Left forelimb (tissue), 1 donor: Measurements from ENCODE around the gene CACNA2D2.

Source experiments
- DNase-seq: peaks from one replicate; pipeline ENCODE4 v3.0.0-alpha.2; 2018; ENCODE audit warnings: low spot score

CACNA2D2 gene

DNA sequence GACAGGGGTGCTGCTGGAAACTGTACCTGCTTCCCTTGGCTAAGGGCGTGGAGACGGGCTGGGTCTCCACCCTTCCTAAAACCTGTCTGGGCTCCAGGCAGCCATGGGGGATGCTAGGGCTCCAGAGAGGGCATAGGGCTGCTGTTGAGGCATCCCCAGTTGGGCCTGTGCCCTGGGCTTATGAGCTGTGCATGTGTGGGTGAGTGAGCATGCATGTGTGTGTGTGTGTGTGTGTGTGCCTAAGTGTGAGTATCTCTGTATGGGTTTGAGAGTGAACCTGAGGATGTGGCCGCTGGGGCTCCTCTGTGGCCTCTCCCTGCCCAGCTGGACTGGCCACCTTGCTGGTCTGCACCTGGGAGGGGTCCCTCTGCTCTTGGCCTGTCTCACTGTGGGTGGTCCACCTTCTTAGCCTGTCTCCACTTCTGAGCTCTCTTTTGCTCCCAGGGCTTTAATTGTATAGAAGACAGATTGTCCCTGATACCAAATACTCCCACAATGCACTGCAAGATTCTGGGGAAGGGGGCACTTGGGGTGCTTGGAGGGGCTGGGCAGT, 132.2 kb downstream of the CACNA2D2 start:
- no peak for DNase-seq

DNA sequence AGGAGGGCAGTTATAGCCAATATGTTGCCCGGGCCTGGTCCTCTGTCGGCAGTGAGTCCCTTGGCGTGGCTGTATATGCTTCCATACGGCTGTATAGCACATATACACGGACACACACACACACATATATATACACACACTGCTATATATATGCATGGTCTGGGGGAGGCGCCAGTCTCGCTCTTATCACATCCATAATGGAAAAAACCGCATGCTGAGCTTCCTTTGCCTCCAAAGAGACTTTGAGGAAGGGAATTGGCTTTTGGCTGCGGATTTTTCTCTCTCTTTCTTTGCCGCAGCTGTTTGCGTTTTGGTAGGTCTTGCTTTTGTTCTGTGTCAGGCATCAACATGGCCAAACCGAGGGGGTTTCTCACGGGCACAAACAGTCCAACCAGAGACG, 132.8 kb downstream of the CACNA2D2 start:
- DNase-seq = no peak

DNA sequence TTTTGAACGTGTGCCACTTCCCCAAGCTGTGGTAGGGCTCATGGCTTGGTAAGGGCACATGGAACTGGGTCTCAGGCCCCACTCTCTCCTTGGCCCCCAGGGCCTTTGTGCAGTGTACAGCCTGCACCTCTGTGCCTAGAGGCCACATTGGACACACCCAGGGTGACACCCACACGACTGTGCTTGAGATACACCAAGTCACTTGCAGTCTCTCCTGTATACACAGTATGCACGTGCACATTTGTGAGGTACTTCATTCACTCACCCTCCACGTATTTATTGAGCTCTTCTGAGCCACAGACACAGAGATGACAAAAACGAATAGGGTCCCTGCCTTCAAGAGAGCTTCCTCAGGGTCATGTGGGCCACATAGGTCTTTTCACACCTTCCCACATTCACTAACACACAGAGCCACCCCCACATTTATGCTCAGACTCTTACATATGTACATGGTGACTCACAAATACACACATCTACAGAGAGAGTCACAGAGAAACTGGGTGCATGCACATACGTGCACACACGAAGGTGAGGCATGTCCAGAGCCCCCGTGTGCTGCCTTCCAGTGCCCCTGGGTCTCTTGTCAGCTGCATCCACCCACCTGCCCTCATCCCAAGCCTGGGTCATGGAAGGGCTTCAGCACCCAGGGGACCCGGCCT, 134.3 kb downstream of the CACNA2D2 start:
- DNase-seq = no peak

DNA sequence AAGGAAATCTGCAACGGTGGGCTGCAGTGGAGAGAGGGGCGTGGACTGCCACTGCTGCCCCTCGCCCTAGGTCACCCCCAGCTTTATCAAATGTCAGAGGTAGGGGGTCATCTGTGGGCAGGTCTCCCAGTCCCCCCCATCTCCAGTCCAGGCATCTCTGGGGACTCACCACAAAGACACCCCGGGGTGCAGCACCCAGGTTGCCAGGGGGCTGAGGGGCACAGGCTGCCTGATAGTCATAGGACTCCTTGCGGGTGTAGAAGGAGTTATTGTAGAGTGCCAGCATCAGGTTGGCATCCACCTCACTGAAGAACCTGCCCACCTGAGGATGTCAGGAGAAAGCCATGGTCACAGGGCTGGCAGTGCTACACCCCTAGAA, 137.6 kb downstream of the CACNA2D2 start:
- no peak for DNase-seq

DNA sequence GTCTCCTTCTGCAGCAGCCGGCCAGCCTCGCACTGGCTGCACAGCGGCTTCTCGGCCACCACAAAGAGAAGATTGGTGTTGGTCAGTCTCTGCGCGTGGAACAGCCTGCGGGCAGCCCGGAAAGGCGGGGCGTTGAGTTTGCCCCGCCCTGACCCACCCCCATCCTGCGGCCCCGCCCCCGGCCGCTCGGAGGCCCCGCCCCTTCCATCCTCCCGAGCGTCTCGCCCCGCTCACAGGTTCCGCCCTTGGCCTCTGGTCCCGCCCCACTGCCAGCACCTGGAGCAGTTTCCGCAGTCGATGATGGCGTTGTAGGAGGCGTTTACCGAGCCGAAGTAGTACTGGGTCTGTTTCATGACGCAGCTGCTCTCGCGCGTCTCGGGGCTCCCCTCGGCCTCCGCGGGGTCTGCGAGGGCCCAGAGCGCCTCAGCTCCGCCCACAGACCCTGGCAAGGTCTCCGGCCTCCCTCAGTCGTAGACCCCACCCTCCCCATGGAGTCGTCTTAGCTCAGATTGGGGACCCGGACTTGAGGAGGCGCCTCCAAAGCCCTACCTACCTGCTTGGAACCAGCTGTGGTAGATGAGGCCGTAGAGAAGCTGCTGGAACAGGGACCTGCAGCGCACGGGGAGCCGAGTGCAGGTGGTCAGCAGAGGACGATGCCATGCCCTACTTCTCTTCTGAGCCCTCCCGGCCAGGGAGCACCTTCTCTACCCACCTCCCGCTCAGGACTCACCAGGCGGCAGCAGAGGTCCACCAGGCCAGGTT, 138.2 kb downstream of the CACNA2D2 start:
- peak; percentile 89 for DNase-seq

DNA sequence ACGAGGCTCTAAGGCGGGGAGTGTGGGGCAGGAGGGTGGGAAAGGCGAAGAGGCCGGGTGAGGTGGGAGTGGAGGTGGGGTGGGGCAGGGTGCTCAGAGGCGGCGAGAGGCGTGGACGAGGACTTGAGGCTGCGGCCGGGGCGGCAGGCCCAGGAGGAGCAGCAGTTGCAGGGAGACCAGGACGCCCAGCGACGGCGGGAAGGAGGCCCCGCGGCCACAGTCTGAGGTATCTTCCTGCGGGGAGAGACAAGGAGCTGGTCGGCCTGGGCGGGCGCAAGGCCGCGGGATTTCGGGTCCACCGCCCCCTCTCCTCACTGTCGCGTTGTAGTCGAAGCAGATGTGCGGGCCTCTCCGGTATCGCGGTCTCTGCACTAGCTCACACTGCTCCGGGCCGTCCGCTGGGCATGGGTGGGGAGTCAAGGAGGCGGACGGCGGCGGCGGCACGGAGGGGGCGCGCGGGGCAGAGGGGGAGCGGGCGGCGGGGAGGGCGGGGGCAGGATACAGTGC, 138.8 kb downstream of the CACNA2D2 start:
- no peak for DNase-seq

DNA sequence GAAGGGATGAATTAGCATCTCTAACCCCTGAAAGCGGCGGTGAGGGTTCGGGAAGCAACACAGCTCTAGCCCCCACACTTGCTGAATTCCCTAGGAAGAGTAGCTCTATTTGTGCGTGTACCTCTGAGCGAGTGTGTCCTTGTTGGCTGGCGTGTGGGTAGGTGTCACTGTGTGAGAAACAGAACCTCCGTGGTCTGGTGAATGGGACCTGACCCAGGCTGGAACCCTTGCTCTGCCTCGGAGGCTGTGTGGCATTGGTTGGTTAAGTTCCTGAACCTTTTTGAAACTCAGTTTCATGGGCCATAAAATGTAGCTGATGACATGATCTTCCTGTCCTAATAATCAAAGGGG, 143.7 kb downstream of the CACNA2D2 start:
- DNase-seq = no peak

DNA sequence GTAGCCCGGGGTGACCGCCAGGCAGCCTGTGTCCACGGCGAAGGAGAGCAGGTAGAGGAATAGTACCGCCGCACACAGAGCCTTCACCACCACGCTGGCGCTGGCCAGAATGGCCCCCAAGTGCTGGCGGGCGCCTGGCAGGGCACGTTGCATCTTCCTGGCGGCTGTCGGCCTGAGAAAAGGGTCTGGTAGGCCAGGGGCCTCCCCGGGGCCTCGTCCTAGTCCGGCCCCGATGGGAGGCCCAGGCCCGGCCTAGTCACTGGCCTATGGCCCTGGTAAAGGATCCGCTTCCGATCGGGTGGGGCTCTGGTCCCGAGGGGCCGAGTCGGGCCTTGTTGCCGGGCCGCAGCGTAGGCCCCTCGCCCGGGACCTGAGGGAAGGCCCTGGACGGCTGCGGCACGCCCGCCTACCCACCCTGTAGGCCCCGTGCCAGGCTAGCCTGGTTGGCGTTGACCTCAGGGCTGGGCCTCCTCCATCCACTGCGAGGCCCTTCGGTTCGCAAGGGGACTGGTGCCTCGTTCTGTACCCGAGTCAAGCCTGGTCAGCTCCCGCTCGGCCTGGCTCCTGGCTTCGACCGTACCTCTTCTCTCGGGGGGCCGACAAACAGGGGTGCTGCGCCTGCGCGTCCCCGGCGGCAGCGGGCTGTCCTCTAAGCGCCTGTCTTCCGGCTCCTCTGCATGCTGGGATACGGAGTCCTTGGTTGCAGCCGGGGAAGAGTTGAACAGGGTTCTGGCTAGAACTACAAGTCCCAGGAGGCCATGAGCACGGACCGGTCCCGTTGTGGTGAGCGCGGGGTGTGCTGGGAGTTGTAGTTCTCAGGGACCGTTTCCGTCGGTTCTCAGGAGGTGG, 144.3 kb downstream of the CACNA2D2 start, which contains the start of gene TMEM115:
Gene TMEM115 (minus strand): TSS at position 611 of the 849 bp plus-strand sequence. CDS start 458 bp downstream, at position 153.
- peak; percentile 94 for DNase-seq

DNA sequence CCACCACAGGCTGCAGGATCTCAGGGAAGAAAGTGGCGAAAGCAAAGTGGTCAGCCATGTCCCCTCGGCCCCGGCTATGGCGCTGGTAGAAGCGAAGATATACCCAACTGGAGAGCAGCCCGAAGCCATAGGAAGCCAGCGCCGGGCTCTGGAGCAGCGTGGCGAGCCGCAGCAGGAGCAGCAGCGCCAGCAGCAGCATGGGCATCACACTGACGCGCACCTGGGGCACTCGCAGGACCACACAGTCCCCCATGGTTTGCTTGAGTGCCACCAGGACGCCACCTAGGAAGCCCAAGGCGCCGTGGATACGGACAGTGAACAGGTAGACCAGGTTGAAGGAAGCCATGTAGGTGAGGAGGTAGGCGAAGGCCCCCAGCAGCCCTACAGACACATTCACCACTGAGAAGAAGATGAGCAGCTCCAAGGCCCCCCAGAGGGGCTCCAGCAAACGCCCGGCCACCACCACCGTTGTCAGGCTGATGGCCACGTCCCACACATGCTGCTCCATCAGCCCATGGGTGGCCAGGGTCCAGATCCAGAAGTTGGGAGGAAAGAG, 145.0 kb downstream of the CACNA2D2 start:
- no peak for DNase-seq

DNA sequence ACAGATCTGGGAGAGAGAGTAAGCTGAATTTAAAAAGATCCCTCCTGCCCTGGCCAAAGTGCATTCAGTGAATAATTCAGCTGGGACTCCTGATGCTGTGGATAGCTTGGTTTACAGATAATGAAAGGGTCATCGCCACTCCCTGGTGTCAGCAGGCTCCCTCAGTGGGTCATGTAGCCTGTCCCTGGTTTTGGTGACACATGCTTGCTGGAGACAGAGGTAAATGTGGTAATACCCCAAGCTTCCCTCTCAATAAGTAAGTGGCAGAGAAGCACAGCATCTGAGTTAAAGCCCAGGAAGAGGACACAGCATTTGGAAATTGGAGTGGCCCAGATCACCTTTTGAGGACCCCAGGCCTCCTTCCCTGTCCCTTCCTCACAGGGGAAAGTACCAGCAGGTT, 146.0 kb downstream of the CACNA2D2 start:
- no peak for DNase-seq

DNA sequence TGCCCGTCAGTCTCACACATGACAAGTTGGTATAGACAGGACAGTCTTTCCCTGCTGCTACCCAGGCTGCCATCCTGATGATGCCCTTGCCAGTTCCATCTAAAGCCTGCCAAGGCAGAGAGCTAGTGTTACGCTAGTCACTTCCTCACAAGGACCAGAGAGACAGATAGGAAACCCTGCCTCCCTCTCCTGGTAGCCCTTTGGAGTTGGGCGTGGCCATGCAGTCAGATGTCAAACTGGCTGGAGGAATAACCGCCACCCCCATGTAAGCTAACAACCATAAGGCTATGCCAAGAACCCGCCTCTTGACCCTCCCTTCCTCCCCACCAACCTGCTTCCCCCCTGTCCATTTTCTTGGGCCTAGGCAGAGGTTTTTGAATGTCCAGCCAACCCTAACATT, 146.9 kb downstream of the CACNA2D2 start:
- DNase-seq = no peak

DNA sequence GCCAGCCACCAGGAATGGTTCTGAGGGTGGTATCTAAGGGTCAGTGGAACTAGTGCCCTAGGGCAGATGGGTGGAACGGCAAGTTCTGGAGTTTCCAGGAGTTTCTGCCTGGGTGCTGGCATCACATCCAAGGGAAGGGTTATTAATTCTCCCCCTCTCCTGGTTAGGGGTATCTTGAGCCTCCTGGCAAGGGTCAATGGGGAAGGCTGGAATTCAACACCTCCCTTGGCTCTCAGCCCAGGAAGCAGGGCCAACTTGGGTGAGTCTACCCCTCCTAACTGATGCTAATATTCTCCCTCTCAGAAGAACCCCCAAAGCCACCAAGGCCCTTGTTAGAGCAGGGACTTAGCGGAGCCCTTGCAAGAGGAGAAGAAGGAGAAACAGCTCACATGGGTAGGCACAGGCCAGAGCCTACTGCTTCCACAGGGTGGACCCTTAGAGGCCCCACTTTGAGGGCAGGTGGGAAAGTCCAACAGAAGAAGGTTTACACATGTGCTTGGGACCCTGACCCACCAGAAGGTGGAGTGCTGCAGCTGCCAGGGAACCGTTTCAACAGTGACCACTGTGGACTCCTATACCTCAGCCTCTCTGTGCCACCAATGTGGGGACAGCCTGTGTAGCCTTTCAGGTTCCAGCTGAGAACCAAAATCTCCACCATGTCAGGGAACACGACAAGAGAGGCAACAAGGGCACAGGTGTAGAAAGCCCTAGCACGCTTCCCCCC, 147.4 kb downstream of the CACNA2D2 start:
- DNase-seq = no peak

DNA sequence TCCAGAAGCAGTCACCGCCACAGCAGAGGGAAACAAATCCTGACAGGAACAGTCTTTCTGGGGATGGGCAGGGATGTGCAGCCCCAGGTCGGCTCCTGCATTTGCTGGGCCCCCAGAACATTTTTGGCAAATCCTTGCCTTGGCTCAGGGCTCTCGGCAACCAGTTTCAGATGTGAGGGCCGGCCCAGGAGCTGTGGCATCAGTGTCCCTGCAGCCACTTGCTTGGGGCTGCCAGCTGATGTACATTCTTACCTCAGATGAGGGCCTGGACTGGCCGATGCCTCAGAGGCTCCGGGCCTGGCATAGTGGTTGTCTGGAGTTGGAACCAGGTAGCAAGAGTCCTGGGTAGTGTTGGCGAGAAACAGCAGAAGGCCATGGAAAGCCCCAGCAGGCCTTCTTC, 148.6 kb downstream of the CACNA2D2 start:
- DNase-seq = no peak

DNA sequence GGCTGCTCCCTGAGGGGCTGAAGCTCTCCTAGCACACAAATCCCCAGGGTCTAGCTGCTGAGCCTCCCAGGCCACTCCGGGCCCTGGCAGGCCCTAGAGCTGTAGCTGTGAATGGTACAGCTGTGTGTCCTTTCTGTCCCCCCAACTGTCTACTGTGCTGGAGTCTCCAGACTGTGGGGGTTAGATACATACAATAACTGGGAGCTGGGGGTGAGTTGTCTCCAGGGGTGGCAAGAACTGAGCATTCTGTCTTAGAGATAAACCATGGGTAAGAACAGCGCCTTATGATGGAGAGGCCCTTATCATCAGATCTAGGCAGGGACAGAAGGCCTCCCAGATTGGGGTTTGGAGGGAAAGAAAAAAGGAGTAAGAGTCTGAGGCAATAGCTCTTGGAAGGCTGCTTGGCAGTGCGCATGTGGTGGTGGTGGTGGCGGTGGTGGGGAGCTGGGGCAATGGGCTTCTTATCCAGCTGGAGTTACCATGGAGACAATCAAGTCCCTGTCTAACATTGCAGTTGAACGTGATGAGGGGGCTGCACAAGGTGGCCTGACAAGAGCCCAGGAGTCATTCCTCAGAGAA, 149.2 kb downstream of the CACNA2D2 start:
- no peak for DNase-seq

DNA sequence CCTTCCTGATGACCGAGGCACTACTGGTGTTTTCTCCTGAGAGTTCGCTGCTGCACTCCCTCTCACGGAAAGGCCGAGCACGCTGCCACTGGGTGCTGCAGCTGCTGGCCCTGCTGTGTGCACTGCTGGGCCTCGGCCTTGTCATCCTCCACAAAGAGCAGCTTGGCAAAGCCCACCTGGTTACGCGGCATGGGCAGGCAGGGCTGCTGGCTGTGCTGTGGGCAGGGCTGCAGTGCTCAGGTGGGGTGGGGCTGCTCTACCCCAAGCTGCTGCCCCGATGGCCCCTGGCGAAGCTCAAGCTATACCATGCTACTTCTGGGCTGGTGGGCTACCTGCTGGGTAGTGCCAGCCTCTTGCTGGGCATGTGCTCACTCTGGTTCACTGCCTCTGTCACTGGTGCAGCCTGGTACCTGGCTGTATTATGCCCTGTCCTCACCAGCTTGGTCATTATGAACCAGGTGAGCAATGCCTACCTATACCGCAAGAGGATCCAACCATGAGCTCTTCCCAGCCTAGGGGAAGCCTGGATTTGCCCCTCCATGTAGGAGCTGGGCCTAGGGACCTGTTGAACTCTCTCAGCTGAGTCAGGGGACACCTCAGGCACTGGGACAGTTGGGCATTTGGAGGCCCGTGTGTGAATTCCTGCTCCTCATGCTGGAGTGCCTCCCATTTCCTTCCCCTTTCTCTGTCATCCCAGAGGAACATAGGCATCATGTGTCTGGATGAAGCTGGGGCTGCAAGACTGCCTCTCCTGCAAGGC, 150.0 kb downstream of the CACNA2D2 start:
- DNase-seq = no peak

DNA sequence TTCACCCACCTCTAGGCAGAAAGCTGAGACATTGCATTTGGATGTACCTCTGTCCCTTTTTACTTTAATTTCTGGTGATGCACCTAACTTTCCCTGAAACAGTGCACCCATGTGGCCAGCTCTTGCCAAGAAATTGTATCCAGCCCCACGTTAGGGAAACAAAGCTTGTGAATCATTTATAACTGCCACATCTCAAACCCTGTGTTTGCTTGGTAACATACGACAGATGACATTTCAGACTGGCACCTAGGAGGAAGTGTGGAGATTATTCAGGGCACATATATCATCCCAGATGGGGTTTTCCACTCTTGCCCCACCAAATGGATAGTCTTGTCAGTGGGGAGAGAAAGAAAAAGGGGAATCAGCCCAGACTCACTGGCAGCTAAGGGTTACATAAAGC, 150.7 kb downstream of the CACNA2D2 start:
- no peak for DNase-seq

DNA sequence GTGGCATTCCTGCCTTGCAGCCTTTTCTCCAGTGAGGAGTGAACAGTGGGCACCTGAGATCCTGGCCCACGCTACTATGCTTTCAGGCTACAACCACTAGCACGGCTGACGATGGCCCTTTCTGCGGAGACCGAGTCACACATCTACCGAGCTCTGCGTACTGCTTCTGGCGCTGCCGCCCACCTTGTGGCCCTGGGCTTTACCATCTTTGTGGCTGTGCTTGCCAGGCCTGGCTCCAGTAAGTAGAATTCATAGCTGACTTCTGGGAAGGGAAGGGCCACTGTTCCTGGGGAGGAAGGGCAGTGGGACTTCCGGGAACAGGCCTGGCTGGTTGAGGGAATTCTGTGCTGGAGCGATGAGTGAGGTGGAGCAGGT, 152.1 kb downstream of the CACNA2D2 start:
- DNase-seq = no peak

DNA sequence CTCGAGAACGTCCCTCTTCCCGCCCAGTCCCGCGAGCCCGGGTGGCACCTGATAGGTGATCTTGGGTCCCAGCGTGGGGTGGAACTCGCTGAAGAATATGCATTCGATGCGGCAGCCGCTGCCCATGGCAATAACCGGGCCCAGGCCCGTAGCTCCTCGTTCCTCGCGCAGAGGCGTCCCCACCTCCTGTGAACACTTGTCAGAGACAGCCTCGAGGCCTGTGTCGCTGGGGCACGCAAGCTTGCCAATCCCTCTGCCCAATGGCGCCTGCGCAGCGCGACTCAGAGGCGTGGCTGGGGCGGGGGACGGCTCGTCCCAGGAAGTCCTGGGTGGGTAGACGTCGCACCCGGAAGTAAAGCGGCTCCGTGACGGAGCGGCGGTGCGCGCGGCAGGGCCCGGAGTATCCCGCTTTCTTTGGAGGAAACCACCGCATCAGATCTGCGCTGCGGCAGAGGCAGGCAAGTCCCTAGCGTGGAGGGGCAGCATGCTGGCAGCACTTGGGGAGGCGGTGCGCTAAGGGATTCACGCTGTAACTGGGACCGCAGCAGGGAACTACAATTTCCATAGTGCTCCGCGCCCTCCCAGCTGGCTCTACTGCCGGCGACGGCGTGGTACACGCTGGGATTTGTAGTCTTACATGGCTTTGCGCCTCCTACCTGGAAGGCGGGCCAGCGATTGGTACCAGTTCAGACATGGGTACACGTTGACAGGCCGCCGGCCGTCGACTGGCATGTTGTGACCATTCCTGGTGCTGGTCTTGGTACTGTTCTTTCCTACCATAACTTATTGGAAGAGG, 152.7 kb downstream of the CACNA2D2 start, which contains the start of the genes CYB561D2 and NPRL2:
Gene CYB561D2 (plus strand): TSS at position 336 of the 796 bp plus-strand sequence. CDS start 572 bp downstream, outside the sequence.
Gene NPRL2 (minus strand): TSS at position 249 of the 796 bp plus-strand sequence. CDS start 123 bp downstream, at position 126.
- peak; percentile 97 for DNase-seq

DNA sequence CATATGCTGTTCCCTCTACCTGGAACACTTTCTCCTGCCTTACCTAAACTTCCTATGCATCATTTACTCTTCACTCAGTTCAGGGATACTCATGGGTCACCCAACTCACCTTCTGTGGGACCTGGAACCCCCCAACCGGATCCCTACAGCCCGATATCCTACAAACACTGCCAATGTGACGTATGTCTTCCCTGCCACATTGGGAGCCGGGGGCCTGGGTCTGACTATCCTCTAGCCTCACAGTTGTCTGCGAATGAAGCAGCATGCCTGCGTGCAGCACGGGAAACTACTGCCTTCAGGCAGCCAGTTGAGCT, 153.3 kb downstream of the CACNA2D2 start:
- no peak for DNase-seq
